HepG2 (cell line): ENCODE measurements around the gene STX12. TPM values are rescaled to one million over a fixed set of nuclear protein-coding genes. Genes with fewer than 3 reads are reported as not detected.
A peak's percentile ranks its signal among the peaks of the same experiment; 100 is the strongest.

Experiments
- ATAC-seq: fragments of 200-7000 bp; cut with Tn5 transposase; 3 replicates; pipeline ENCODE4 v1.9.1; 2020; ENCODE audit warnings: mild to moderate bottlenecking, moderate library complexity
- BruUV-seq: library from RNA; stranded (reverse); fragments of 400-500 nt; replicated peaks from 2 replicates; lab custom pipeline; 2021; lab: Mats Ljungman, UMichigan
- CTCF ChIA-PET: fragments of 300-600 bp; formaldehyde crosslinking; extraction: SDS; loops from one replicate; lab custom pipeline; 2021; ENCODE audit warnings: low total read pairs, inconsistent platforms, low intra/inter-chr PET ratio; lab: Yijun Ruan, JAX
- POLR2A ChIA-PET: fragments of 350-600 bp; sonication (Branson Sonifier 250); formaldehyde crosslinking; loops from one replicate; lab custom pipeline; 2020; ENCODE audit warnings: antibody characterized with exemption, inconsistent platforms; lab: Yijun Ruan, JAX
- DNase-seq: peaks from one replicate; pipeline ENCODE4 v3.0.0-alpha.2; 2015; ENCODE audit warnings: low spot score
- FAIRE-seq: peaks from 3 replicates; lab custom pipeline; 2011; peaks lifted over from hg19 to GRCh38; lab: Jason Lieb, UNC
- H2AFZ ChIP-seq: one replicate; pipeline ENCODE4 v1.6.1; 2011; ENCODE audit warnings: low read length, inconsistent platforms
- H3K27ac ChIP-seq: fragments of 300-600 bp; 3 replicates; pipeline ENCODE4 v1.8.0; 2011; ENCODE audit warnings: mixed run types, mild to moderate bottlenecking, mixed read lengths, low read length, inconsistent platforms; ENCODE audit not compliant: insufficient read depth; ENCODE audit errors: extremely low read length
- H3K27me3 ChIP-seq, 2 experiments: fragments of 200-600 bp in 1 of 2; 2 replicates in 1 of 2; 3 replicates in 1 of 2; pipeline versions ENCODE4 v1.6.0 to v1.8.0; 2011; ENCODE audit warnings: low read length in 2 of 2, mild to moderate bottlenecking in 2 of 2, moderate library complexity in 2 of 2, inconsistent platforms in 1 of 2; ENCODE audit not compliant: insufficient read depth in 2 of 2, control insufficient read depth in 1 of 2
- H3K36me3 ChIP-seq, 2 experiments: fragments of 200-600 bp in 1 of 2; replicated peaks in 1 of 2; 2 replicates in 1 of 2; 3 replicates in 1 of 2; pipeline versions ENCODE4 v1.5.1 to v1.8.0; 2011; ENCODE audit warnings: low read length in 2 of 2, inconsistent platforms in 1 of 2; ENCODE audit not compliant: insufficient read depth in 2 of 2, control insufficient read depth in 1 of 2
- H3K4me1 ChIP-seq: 2 replicates; pipeline ENCODE4 v1.5.1; 2012; ENCODE audit warnings: low read length, inconsistent platforms; ENCODE audit not compliant: insufficient read depth
- H3K4me2 ChIP-seq: 2 replicates; pipeline ENCODE4 v1.6.0; 2011; ENCODE audit warnings: low read depth, low read length, inconsistent platforms
- H3K4me3 ChIP-seq, 3 experiments: fragments of 200-600 bp in 1 of 3; sonication (generic), shearing (Covaris generic) in 1 of 3; replicated peaks in 1 of 3; 2 replicates each; pipeline ENCODE4 v1.5.1; 2011 to 2016; ENCODE audit warnings: low read length in 3 of 3, inconsistent platforms in 2 of 3, low read depth in 2 of 3, mild to moderate bottlenecking in 2 of 3, control low read depth in 1 of 3, mixed read lengths in 1 of 3; ENCODE audit not compliant: insufficient read depth in 1 of 3
- H3K79me2 ChIP-seq: one replicate; pipeline ENCODE4 v1.6.1; 2011; ENCODE audit warnings: low read length, inconsistent platforms; ENCODE audit not compliant: insufficient read depth
- H3K9ac ChIP-seq: 2 replicates; pipeline ENCODE4 v1.6.0; 2011; ENCODE audit warnings: mild to moderate bottlenecking, low read depth, low read length, inconsistent platforms; ENCODE audit not compliant: insufficient read depth
- H3K9me3 ChIP-seq: 2 replicates; pipeline ENCODE4 v1.5.1; 2012; ENCODE audit warnings: mild to moderate bottlenecking, low read length
- H4K20me1 ChIP-seq: 2 replicates; pipeline ENCODE4 v1.6.0; 2011; ENCODE audit warnings: inconsistent platforms, mild to moderate bottlenecking, low read length, moderate library complexity; ENCODE audit not compliant: insufficient read depth
- ATF7-NPFF ChIP-seq: sonication (generic); formaldehyde crosslinking; IDR thresholded peaks from 2 replicates; pipeline ENCODE4 v1.8.1; 2023; ENCODE audit warnings: mild to moderate bottlenecking, low read depth, missing genetic modification reagents, moderate library complexity
- HDAC1 ChIP-seq: sonication (generic); formaldehyde crosslinking; IDR thresholded peaks from 2 replicates; pipeline ENCODE4 v1.5.1; 2020; ENCODE audit warnings: mild to moderate bottlenecking, missing genetic modification reagents
- MZF1 ChIP-seq: sonication (generic); formaldehyde crosslinking; IDR thresholded peaks from 2 replicates; pipeline ENCODE4 v1.8.1; 2023; ENCODE audit warnings: mild to moderate bottlenecking, missing genetic modification reagents, borderline replicate concordance
- NFE2 ChIP-seq: sonication (generic); formaldehyde crosslinking; IDR thresholded peaks from 2 replicates; pipeline ENCODE4 v1.4.0; 2020; ENCODE audit warnings: missing genetic modification reagents
- NR2F1 ChIP-seq, 2 experiments: fragments of 450-650 bp in 1 of 2; formaldehyde crosslinking in 1 of 2; IDR thresholded peaks; 2 replicates each; pipeline versions ENCODE4 v1.5.0 to v1.6.1; 2016 to 2020; ENCODE audit warnings: mild to moderate bottlenecking in 1 of 2, missing compliant biosample characterization in 1 of 2, missing genetic modification reagents in 1 of 2, moderate library complexity in 1 of 2
- PREB ChIP-seq: sonication (generic); formaldehyde crosslinking; IDR thresholded peaks from 2 replicates; pipeline ENCODE4 v1.4.0; 2020; ENCODE audit warnings: missing genetic modification reagents
- UBTF ChIP-seq: sonication (generic); formaldehyde crosslinking; IDR thresholded peaks from 2 replicates; pipeline ENCODE4 v1.4.0; 2020; ENCODE audit warnings: mild to moderate bottlenecking, missing genetic modification reagents
- ZGPAT ChIP-seq: IDR thresholded peaks from 2 replicates; pipeline ENCODE4 v1.6.1; 2016; ENCODE audit warnings: mild to moderate bottlenecking
- ZNF12 ChIP-seq: sonication (generic); formaldehyde crosslinking; IDR thresholded peaks from 2 replicates; pipeline ENCODE4 v1.5.0; 2020; ENCODE audit warnings: missing genetic modification reagents
- ZNF660 ChIP-seq: sonication (generic); formaldehyde crosslinking; IDR thresholded peaks from 2 replicates; pipeline ENCODE4 v1.5.1; 2020; ENCODE audit warnings: mild to moderate bottlenecking, low read depth, missing genetic modification reagents, borderline replicate concordance
- ZNF878 ChIP-seq: sonication (generic); formaldehyde crosslinking; IDR thresholded peaks from 2 replicates; pipeline ENCODE4 v1.8.1; 2023; ENCODE audit warnings: mild to moderate bottlenecking, missing genetic modification reagents, moderate library complexity
- WGBS: methylation state at CpG from one replicate; pipeline ENCODE4 v1.1.6; 2017; ENCODE audit warnings: low lambda C conversion rate; 5-methylcytosine and 5-hydroxymethylcytosine counted together
- in situ Hi-C: cut with HindIII; loops from 2 replicates; pipeline ENCODE4 v1.10.0; 2017; ENCODE audit warnings: low pct_unique_long_range_greater_than_20kb; ENCODE audit not compliant: extremely low pct_ligation_motif_present
- intact Hi-C: fragments of 100-400 bp; cut with micrococcal nuclease; formaldehyde crosslinking; loops from one replicate; pipeline ENCODE4 v1.10.0; 2022; ENCODE audit not compliant: unreplicated experiment
- polyA plus RNA-seq, 8 experiments: library from polyadenylated mRNA; depleted of rRNA in 3 of 8; stranded (reverse) in 7 of 8; unstranded in 1 of 8; fragments of >200 nt; fragmentation: Illumina TruSeq in 4 of 8; extraction: Trizol in 4 of 8; gene quantifications; 2 replicates each; pipeline versions ENCODE4 v1.2.1 to v1.2.3, GENCODE V29; 2011 to 2016; ENCODE audit warnings: low read depth in 4 of 8, missing spikeins in 1 of 8, mixed read lengths in 1 of 8; ENCODE audit not compliant: insufficient read depth in 1 of 8
- total RNA-seq, 5 experiments: library from RNA; depleted of rRNA; stranded (reverse); fragments of >200 nt; fragmentation: Illumina TruSeq; extraction: Trizol; gene quantifications; 2 replicates each; pipeline ENCODE4 v1.2.3, GENCODE V29; 2016; ENCODE audit warnings: low read depth in 1 of 5
- TF ChIP-seq, protein P1 (sequence below): IDR thresholded peaks from 2 replicates; pipeline ENCODE4 v1.6.1; 2016; ENCODE audit warnings: missing compliant biosample characterization, missing genetic modification reagents, borderline replicate concordance

STX12 gene
- total and polyA plus RNA-seq, 2 of the 13 experiments (the other 11 are each of a cell fraction or from before 2014, with no cell fraction given) = 9.0 to 19.7 TPM

DNA sequence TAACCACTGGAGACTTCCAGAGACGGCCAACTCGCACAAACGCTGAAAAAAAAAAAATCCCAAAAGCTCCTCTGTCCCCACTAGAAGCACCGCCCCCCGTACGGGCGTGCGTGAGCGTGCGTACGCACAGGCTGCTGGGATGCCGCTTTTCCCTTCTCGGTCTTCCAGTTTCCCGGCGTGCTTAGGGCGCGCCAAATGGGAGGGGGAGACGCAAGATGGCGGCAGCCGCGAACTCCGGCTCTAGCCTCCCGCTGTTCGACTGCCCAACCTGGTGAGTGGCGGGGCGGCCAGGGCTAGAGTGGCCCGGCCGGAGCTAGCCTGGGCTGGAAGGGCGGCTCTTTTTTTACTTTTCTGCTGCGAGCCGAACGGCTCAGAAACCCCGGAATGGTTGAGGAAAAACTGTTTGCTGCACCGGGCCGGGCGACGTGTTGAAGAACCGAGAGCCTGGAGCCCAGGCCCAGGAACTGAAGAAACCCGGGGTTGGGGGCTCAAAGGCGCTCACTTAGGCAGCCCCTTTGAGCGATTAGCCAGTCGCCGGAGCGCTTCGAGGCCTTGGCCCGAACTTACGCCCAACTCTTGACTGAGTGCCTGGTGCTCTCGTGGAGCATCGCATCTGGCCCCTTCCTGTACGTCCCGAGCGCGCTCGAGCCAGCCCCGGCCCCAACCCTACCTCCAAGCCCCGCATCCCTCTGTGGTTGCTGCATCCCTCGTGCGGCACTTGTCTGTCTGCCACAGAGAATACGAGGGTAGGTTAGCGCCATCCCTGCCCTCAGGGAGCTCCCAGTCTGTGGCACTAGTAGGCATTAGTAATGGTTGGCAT is 57.8 kb downstream of the STX12 start, which contains the start of gene PPP1R8:
PPP1R8 (plus strand) TSS at position 162 of the 820 bp plus-strand sequence; CDS start at position 216, 54 bp downstream.
- Histone ChIP-seq H3K9me3 (no peaks in the 10 kb centered on the region), H2AFZ (peak within 1 kb of the TSS; percentile 84), H4K20me1 (no peaks in the 10 kb centered on the region), H3K27me3 (no peaks in the 10 kb centered on the region; a peak in 1 of 5 replicates), H3K9ac (peak within 1 kb of the TSS; percentile 95), H3K79me2 (peaks cover 50% of the 10 kb centered on the region), H3K4me1 (peaks cover 63% of the 10 kb centered on the region), H3K27ac (peak within 1 kb of the TSS; percentile 93), H3K36me3 (peaks cover 0 to 27% of the 10 kb centered on the region in 2 experiments; a peak in 2 of 5 replicates), H3K4me2 (peak within 1 kb of the TSS; percentile 91), H3K4me3 (peak within 1 kb of the TSS; percentile 82 to 98 (median 86))
- FAIRE-seq (no peak), ATAC-seq (peak; percentile 99), DNase-seq (peak; percentile 93)
- ChIA-PET CTCF (no interaction called here), POLR2A (interaction anchor here (0.6 to 5.8 kb wide), 20 partner anchors 10 to 905 kb away, joined by 3 to 89 read pairs (median 3); partner anchors contain the start of genes ATP5IF1, EYA3, FAM76A and IFI6)
- TSS peak; percentile 52 for BruUV-seq
- intact Hi-C loops (loop anchor here (1.0 to 5.0 kb wide), 3 partner anchors 36 to 159 kb away; partner anchors contain the start of genes IFI6 and STX12), in situ Hi-C loops (no loop called here)
- 1% methylated on average over 11 of the region's 60 CpGs for WGBS
- TF ChIP-seq ZNF660 (no peak), MZF1 (no peak), NR2F1 (CRISPR knock-in tag; IDR thresholded peaks at IDR 0.05) (0 out of 4 replicates have a peak, but pooled peaks of 1 of the 2 experiments have one; percentile 31), ZNF12 (CRISPR knock-in tag) (peak; percentile 60; the same call in 1 of the 2 replicates), ZNF878 (CRISPR knock-in tag) (peak; percentile 74; the same call in 1 of the 2 replicates), HDAC1 (CRISPR knock-in tag) (peak; percentile 97), NFE2 (CRISPR knock-in tag) (no peak), ZGPAT (CRISPR knock-in tag) (peak; percentile 86), UBTF (CRISPR knock-in tag) (peak; percentile 87), PREB (CRISPR knock-in tag) (no peak), ATF7-NPFF (peak; percentile 87)
- TF ChIP-seq, protein P1, sequence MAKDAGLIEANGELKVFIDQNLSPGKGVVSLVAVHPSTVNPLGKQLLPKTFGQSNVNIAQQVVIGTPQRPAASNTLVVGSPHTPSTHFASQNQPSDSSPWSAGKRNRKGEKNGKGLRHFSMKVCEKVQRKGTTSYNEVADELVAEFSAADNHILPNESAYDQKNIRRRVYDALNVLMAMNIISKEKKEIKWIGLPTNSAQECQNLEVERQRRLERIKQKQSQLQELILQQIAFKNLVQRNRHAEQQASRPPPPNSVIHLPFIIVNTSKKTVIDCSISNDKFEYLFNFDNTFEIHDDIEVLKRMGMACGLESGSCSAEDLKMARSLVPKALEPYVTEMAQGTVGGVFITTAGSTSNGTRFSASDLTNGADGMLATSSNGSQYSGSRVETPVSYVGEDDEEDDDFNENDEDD (CRISPR knock-in tag) = peak; percentile 69
